Nephron progenitor cell (in vitro differentiated cells): Measurements from ENCODE around the gene FAM168A.
A peak's percentile ranks its signal among the peaks of the same experiment; 100 is the strongest.

ENCODE experiments used
- DNase-seq: peaks from one replicate; pipeline ENCODE4 v3.0.0; 2021
- H3K27ac Mint-ChIP-seq: 2 replicates; pipeline ENCODE4 v1.8.0; 2021; ENCODE audit warnings: mild to moderate bottlenecking, moderate library complexity, mixed read lengths
- H3K27me3 Mint-ChIP-seq: 2 replicates; pipeline ENCODE4 v1.8.0; 2021; ENCODE audit warnings: mild to moderate bottlenecking, low read depth, mixed read lengths; ENCODE audit not compliant: poor library complexity
- H3K36me3 Mint-ChIP-seq: 2 replicates; pipeline ENCODE4 v1.8.0; 2021; ENCODE audit warnings: low read depth, mixed read lengths
- H3K4me1 Mint-ChIP-seq: 2 replicates; pipeline ENCODE4 v1.8.0; 2021; ENCODE audit warnings: mixed read lengths
- H3K4me3 Mint-ChIP-seq: 2 replicates; pipeline ENCODE4 v1.8.0; 2021; ENCODE audit warnings: mild to moderate bottlenecking, moderate library complexity, mixed read lengths
- H3K9me3 Mint-ChIP-seq: 2 replicates; pipeline ENCODE4 v1.8.0; 2021; ENCODE audit warnings: mild to moderate bottlenecking, moderate library complexity, mixed read lengths
- TF ChIP-seq, protein P1 (sequence below): fragments of 200-600 bp; sonication (generic); IDR thresholded peaks from 2 replicates; pipeline ENCODE4 v1.5.0; 2021; ENCODE audit warnings: antibody characterized with exemption

FAM168A gene

GRCh38 chr11:73632996-73633395 is 35.1 kb upstream of the FAM168A start:
- peaks cover 8% of the 10 kb centered on the region for H3K27me3 Mint-ChIP-seq
- TF ChIP-seq, protein P1, sequence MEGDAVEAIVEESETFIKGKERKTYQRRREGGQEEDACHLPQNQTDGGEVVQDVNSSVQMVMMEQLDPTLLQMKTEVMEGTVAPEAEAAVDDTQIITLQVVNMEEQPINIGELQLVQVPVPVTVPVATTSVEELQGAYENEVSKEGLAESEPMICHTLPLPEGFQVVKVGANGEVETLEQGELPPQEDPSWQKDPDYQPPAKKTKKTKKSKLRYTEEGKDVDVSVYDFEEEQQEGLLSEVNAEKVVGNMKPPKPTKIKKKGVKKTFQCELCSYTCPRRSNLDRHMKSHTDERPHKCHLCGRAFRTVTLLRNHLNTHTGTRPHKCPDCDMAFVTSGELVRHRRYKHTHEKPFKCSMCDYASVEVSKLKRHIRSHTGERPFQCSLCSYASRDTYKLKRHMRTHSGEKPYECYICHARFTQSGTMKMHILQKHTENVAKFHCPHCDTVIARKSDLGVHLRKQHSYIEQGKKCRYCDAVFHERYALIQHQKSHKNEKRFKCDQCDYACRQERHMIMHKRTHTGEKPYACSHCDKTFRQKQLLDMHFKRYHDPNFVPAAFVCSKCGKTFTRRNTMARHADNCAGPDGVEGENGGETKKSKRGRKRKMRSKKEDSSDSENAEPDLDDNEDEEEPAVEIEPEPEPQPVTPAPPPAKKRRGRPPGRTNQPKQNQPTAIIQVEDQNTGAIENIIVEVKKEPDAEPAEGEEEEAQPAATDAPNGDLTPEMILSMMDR, result no peak
- no peak overlapping the region for H3K27ac Mint-ChIP-seq

GRCh38 chr11:73629907-73630306 is 32.0 kb upstream of the FAM168A start:
- DNase-seq, result no peak
- Mint-ChIP-seq H3K4me3 (no peak overlapping the region), H3K4me1 (peaks cover 21% of the 10 kb centered on the region), H3K27ac (no peak overlapping the region), H3K36me3 (peaks cover 8% of the 10 kb centered on the region), H3K9me3 (peaks cover 25% of the 10 kb centered on the region), H3K27me3 (peaks cover 14% of the 10 kb centered on the region)
- TF ChIP-seq, protein P1, result no peak

More at GRCh38 chr11:73632996-73633395, 35.1 kb upstream of the FAM168A start:
- Mint-ChIP-seq H3K9me3 (peaks cover 25% of the 10 kb centered on the region), H3K36me3 (peaks cover 8% of the 10 kb centered on the region), H3K4me3 (no peak overlapping the region), H3K4me1 (peaks cover 17% of the 10 kb centered on the region)
- no peak for DNase-seq

DNA sequence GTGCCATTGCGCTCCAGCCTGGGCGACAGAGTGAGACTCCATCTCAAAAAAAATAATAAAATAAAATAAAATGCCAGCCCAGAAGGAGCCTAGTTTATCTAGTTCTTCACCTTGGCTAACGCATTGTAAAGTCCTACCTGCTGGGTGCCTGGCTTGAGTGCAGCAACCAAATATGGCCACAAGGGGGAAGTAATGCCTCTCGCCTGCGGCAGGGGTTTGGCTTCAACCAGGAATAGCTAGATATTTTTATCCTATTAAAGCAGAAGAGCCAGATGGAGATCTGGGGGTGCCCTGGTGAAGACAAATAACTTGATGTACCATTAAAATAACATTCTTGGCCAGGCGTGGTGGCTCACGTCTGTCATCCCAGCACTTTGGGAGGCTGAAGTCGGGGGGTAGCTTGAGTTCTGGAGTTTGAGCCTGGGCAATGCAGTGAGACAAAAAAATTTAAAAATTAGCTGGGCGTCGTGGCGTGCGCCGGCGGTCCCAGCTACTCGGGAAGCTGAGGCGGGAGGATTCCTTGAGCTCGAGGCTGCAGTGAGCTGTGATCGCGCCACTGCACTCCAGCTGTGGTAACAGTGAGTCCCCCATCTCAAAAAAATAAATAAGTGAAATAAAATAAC is 27.9 kb upstream of the FAM168A start:
- Mint-ChIP-seq H3K4me1 (peaks cover 36% of the 10 kb centered on the region), H3K9me3 (peaks cover 2% of the 10 kb centered on the region), H3K27me3 (peaks cover 30% of the 10 kb centered on the region), H3K27ac (no peak overlapping the region), H3K36me3 (no peaks in the 10 kb centered on the region), H3K4me3 (no peak overlapping the region)
- DNase-seq, result peak; percentile 76
- TF ChIP-seq, protein P1, result peak; percentile 90

GRCh38 chr11:73623686-73624085 is 25.8 kb upstream of the FAM168A start:
- H3K9me3 Mint-ChIP-seq, result no peaks in the 10 kb centered on the region
- peaks cover 25% of the 10 kb centered on the region for H3K27me3 Mint-ChIP-seq
- H3K4me3 Mint-ChIP-seq, result no peak overlapping the region
- H3K4me1 Mint-ChIP-seq, result peaks cover 26% of the 10 kb centered on the region
- H3K36me3 Mint-ChIP-seq, result no peaks in the 10 kb centered on the region
- H3K27ac Mint-ChIP-seq, result no peak overlapping the region
- no peak for DNase-seq
- TF ChIP-seq, protein P1, result no peak

DNA sequence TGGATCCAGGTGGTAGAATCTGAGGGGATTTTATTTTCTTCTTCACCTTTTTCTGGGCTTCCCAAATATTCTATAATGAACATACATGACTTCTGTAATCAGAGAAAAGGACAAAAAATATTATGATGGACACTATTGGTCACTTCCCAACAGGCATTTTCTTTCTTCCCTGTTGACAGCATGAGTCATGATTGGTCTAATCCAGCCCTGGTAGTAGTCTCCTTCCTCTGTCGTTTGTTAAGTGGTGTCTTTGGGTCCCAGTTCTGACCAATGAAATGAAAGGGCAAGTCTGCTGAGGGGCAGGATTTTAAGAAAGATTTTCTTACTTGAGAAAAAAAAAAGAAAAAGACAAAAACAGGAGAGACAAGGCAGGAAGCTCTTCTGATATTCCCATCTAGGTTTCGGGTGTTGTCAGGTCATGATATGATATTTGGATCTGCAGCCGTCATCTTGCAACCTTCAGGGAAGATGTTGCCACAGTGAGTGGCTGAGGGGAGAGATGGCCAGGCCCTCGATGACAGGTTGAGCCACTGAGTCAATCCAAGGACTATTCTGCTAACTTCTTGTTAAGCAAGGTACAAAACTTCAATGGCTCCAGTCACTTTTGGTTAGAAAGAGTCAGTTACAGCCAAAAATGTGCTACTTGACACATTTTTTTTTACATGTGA is 25.1 kb upstream of the FAM168A start:
- Mint-ChIP-seq H3K27ac (no peak overlapping the region), H3K4me3 (no peak overlapping the region), H3K36me3 (no peaks in the 10 kb centered on the region), H3K9me3 (no peaks in the 10 kb centered on the region), H3K4me1 (peaks cover 19% of the 10 kb centered on the region), H3K27me3 (peaks cover 25% of the 10 kb centered on the region)
- DNase-seq, result no peak
- TF ChIP-seq, protein P1, result no peak

DNA sequence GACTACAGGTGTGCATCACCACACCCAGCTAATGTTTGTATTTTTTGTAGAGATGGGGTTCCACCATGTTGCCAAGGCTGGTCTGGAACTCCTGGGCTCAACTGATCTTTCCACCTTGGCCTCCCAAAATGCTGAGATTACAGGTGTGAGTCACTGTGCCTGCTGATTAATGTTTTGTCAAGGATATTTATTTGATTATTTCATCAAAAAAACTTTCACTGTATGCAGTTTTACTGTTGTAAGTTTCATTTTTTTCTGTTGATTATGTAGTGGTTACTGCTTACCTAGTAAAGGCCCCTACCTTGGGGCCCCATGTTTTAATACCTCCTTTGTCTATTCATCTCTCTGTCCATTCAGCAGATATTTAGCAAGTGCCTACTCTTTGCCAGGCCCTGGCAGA is 16.7 kb upstream of the FAM168A start:
- no peaks in the 10 kb centered on the region for H3K4me1 Mint-ChIP-seq
- no peak for DNase-seq
- no peak overlapping the region for H3K4me3 Mint-ChIP-seq
- H3K27me3 Mint-ChIP-seq, result peaks cover 3% of the 10 kb centered on the region
- H3K36me3 Mint-ChIP-seq, result no peaks in the 10 kb centered on the region
- TF ChIP-seq, protein P1, result no peak
- H3K9me3 Mint-ChIP-seq, result peaks cover 12% of the 10 kb centered on the region
- no peak overlapping the region for H3K27ac Mint-ChIP-seq
